GM11168 (cell line): Measurements from ENCODE around the gene RBMS1.

Source experiments
- in situ Hi-C: fragments of 300-500 bp; cut with MboI; formaldehyde crosslinking; loops from one replicate; pipeline ENCODE4 v1.12.0; 2022; ENCODE audit warnings: low sequenced_read_pairs; ENCODE audit not compliant: unreplicated experiment

The RBMS1 gene

GRCh38 chr2:160493227-160494028, at the start of gene RBMS1:
Gene RBMS1, minus strand, starts transcription at chr2:160493807. Its CDS starts 444 bp downstream, at chr2:160493363.
- in situ Hi-C loops = no loop called here

- in situ Hi-C loops = no loop called here
These were observed 48.1 kb upstream of the RBMS1 start for GRCh38 chr2:160541745-160542144.

- in situ Hi-C loops = no loop called here
These were observed 45.1 kb upstream of the RBMS1 start for GRCh38 chr2:160538559-160539355.

- in situ Hi-C loops = no loop called here
These were observed 44.5 kb upstream of the RBMS1 start for GRCh38 chr2:160538115-160538514.

GRCh38 chr2:160534996-160535395, 41.4 kb upstream of the RBMS1 start:
- in situ Hi-C loops = no loop called here

GRCh38 chr2:160534249-160534648, 40.6 kb upstream of the RBMS1 start:
- in situ Hi-C loops = no loop called here

GRCh38 chr2:160533482-160533881, 39.9 kb upstream of the RBMS1 start:
- in situ Hi-C loops = no loop called here

- in situ Hi-C loops = no loop called here
These were observed 38.8 kb upstream of the RBMS1 start for GRCh38 chr2:160532388-160532787.

GRCh38 chr2:160522951-160523710, 29.5 kb upstream of the RBMS1 start:
- in situ Hi-C loops = no loop called here

GRCh38 chr2:160517731-160518130, 24.1 kb upstream of the RBMS1 start:
- in situ Hi-C loops = no loop called here

- in situ Hi-C loops = no loop called here
These were observed 23.1 kb upstream of the RBMS1 start for GRCh38 chr2:160516547-160517365.

- in situ Hi-C loops = no loop called here
These were observed 21.5 kb upstream of the RBMS1 start for GRCh38 chr2:160515120-160515519.

GRCh38 chr2:160513120-160513519, 19.5 kb upstream of the RBMS1 start:
- in situ Hi-C loops = no loop called here

- in situ Hi-C loops = no loop called here
These were observed 18.9 kb upstream of the RBMS1 start for GRCh38 chr2:160512491-160512890.

- in situ Hi-C loops = no loop called here
These were observed 17.0 kb upstream of the RBMS1 start for GRCh38 chr2:160510617-160511016.

- in situ Hi-C loops = no loop called here
These were observed 15.4 kb upstream of the RBMS1 start for GRCh38 chr2:160509016-160509415.

GRCh38 chr2:160507464-160507863, 13.9 kb upstream of the RBMS1 start:
- in situ Hi-C loops = no loop called here

GRCh38 chr2:160507046-160507407, 13.4 kb upstream of the RBMS1 start:
- in situ Hi-C loops = no loop called here

GRCh38 chr2:160506371-160507045, 12.9 kb upstream of the RBMS1 start:
- in situ Hi-C loops = no loop called here
